Measurements from ENCODE around the gene ADRA2C. TPM values are rescaled to one million over a fixed set of nuclear protein-coding genes. Genes with fewer than 3 reads are reported as not detected.

The ADRA2C gene
- total and polyA plus RNA-seq, 10 donors, result 9.4 to 42.1 (median 29.1) TPM

DNA sequence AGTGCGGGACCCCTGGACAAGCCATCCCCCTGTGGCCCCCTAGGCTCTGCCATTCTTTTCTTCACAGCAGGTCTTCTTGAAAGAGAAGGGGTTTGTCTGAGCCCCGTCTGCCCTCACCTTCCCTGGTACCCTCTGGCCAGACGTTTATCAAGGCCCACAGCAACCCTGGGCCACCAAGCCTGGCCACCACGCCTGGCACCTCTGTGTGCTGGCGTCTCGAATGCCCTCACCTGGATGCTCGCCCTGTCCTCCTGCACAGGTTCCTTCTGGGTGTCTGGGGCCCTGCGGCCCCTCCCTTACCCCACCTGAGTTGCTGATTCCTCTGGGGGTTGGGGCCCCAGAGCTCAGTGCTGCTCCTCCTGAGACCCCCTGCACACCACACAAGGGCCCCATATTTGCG is 25.1 kb downstream of the ADRA2C start:
- Histone ChIP-seq H3K4me1 (no peaks in the 10 kb centered on the region), H3K9me3 (peaks cover 0 to 28% (median 19%) of the 10 kb centered on the region in 8 donors), H3K27me3 (replicated peaks in 1 of 7) (peaks cover 0 to 40% (median 9%) of the 10 kb centered on the region in 7 donors), H3K27ac (no peak overlapping the region), H3K4me3 (no peak overlapping the region), H3K36me3 (no peaks in the 10 kb centered on the region)
- WGBS, 5 donors, result 72 to 81% (median 80%) methylated on average over 9 of the region's 9 CpGs
- intact Hi-C loops (cut with DNase I; ENCODE audit: low total_unique reads), result no loop called here
- DNase-seq, result no peak
- TF ChIP-seq POLR2A (IDR thresholded peaks at IDR 0.05) (no peak), POLR2AphosphoS5 (IDR thresholded peaks at IDR 0.05) (no peak)
- TF ChIP-seq, protein P1, sequence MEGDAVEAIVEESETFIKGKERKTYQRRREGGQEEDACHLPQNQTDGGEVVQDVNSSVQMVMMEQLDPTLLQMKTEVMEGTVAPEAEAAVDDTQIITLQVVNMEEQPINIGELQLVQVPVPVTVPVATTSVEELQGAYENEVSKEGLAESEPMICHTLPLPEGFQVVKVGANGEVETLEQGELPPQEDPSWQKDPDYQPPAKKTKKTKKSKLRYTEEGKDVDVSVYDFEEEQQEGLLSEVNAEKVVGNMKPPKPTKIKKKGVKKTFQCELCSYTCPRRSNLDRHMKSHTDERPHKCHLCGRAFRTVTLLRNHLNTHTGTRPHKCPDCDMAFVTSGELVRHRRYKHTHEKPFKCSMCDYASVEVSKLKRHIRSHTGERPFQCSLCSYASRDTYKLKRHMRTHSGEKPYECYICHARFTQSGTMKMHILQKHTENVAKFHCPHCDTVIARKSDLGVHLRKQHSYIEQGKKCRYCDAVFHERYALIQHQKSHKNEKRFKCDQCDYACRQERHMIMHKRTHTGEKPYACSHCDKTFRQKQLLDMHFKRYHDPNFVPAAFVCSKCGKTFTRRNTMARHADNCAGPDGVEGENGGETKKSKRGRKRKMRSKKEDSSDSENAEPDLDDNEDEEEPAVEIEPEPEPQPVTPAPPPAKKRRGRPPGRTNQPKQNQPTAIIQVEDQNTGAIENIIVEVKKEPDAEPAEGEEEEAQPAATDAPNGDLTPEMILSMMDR (IDR thresholded peaks at IDR 0.05 in 8 of 11, conservative IDR thresholded peaks at IDR 0.05 in 3 of 11), result no peak

GRCh38 chr4:3791910-3792542 is 25.8 kb downstream of the ADRA2C start:
- H3K27me3 ChIP-seq (replicated peaks in 1 of 7), result peaks cover 0 to 40% (median 9%) of the 10 kb centered on the region in 7 donors
- intact Hi-C loops (cut with DNase I; ENCODE audit: low total_unique reads), result no loop called here
- no peak for TF ChIP-seq POLR2AphosphoS5 (IDR thresholded peaks at IDR 0.05)
- TF ChIP-seq, protein P1 (IDR thresholded peaks at IDR 0.05 in 8 of 11, conservative IDR thresholded peaks at IDR 0.05 in 3 of 11), result no peak
- TF ChIP-seq POLR2A (IDR thresholded peaks at IDR 0.05), result no peak
- no peaks in the 10 kb centered on the region for H3K4me1 ChIP-seq
- no peak overlapping the region for H3K4me3 ChIP-seq
- no peak overlapping the region for H3K27ac ChIP-seq
- peaks cover 0 to 35% (median 27%) of the 10 kb centered on the region in 8 donors for H3K9me3 ChIP-seq
- 23 to 29% (median 27%) methylated on average over 11 to 13 of the region's 13 CpGs for WGBS, 5 donors
- DNase-seq, result no peak
- no peaks in the 10 kb centered on the region for H3K36me3 ChIP-seq

DNA sequence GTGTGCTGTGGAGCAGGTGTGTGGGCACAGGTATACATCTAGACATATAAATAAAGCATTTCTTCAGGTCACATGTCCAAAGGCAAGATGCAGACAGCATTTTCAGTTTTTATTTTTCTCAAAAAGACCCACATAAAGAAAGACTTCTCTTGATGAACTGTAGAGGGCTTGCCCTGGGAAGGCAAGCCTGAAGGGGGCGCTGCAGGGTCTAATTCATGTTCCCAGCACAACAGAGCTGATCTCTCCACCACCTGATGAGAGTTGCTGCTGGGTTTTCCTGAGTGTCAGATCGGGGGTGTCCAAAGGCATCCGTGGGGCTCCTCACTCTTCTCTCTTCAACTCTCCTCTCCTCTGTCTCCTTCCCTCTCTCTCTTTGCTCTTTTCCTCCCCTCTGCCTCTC is 26.6 kb downstream of the ADRA2C start:
- Histone ChIP-seq H3K27ac (no peak overlapping the region), H3K36me3 (no peaks in the 10 kb centered on the region), H3K4me1 (no peaks in the 10 kb centered on the region), H3K27me3 (replicated peaks in 1 of 7) (peaks cover 0 to 39% (median 9%) of the 10 kb centered on the region in 7 donors), H3K4me3 (no peak overlapping the region), H3K9me3 (peaks cover 0 to 38% (median 29%) of the 10 kb centered on the region in 8 donors)
- 16 to 37% (median 31%) methylated on average over 3 of the region's 3 CpGs for WGBS, 5 donors
- no peak for TF ChIP-seq POLR2AphosphoS5 (IDR thresholded peaks at IDR 0.05)
- no peak for TF ChIP-seq POLR2A (IDR thresholded peaks at IDR 0.05)
- TF ChIP-seq, protein P1 (IDR thresholded peaks at IDR 0.05 in 8 of 11, conservative IDR thresholded peaks at IDR 0.05 in 3 of 11), result no peak
- no peak for DNase-seq
- intact Hi-C loops (cut with DNase I; ENCODE audit: low total_unique reads), result no loop called here

- no peak overlapping the region for H3K4me3 ChIP-seq
- intact Hi-C loops (cut with DNase I; ENCODE audit: low total_unique reads), result no loop called here
- no peaks in the 10 kb centered on the region for H3K36me3 ChIP-seq
- WGBS, 5 donors, result 50 to 70% (median 55%) methylated on average over 3 of the region's 3 CpGs
- H3K9me3 ChIP-seq, result peaks cover 0 to 38% (median 29%) of the 10 kb centered on the region in 8 donors
- peaks cover 0 to 34% (median 9%) of the 10 kb centered on the region in 7 donors for H3K27me3 ChIP-seq (replicated peaks in 1 of 7)
- DNase-seq, result no peak
- H3K27ac ChIP-seq, result no peak overlapping the region
- H3K4me1 ChIP-seq, result no peaks in the 10 kb centered on the region
- TF ChIP-seq POLR2AphosphoS5 (IDR thresholded peaks at IDR 0.05) (no peak), POLR2A (IDR thresholded peaks at IDR 0.05) (no peak)
Measured at GRCh38 chr4:3793545-3793944, 27.4 kb downstream of the ADRA2C start.

Measured in spleen (tissue), 11 donors.